Endodermal cell (in vitro differentiated cells): ENCODE data around the gene DHRS13. TPM values are rescaled to one million over a fixed set of nuclear protein-coding genes. Genes with fewer than 3 reads are reported as not detected.

ENCODE experiments used
- DNase-seq: peaks from one replicate; pipeline ENCODE4 v3.0.0-alpha.2; 2017
- H3K27ac ChIP-seq: 2 replicates; pipeline ENCODE4 v1.5.1; 2013; ENCODE audit warnings: mild to moderate bottlenecking, low read depth, low read length, moderate library complexity
- H3K27me3 ChIP-seq: 2 replicates; pipeline ENCODE4 v1.6.1; 2013; ENCODE audit warnings: mild to moderate bottlenecking, low read length, moderate library complexity; ENCODE audit not compliant: insufficient read depth, control insufficient read depth, poor library complexity, severe bottlenecking
- H3K36me3 ChIP-seq: 2 replicates; pipeline ENCODE4 v1.7.0; 2013; ENCODE audit warnings: mild to moderate bottlenecking, low read length, moderate library complexity; ENCODE audit not compliant: control insufficient read depth, insufficient read depth
- H3K4me1 ChIP-seq: one replicate; pipeline ENCODE4 v1.7.0; 2013; ENCODE audit warnings: low read length; ENCODE audit not compliant: control insufficient read depth, insufficient read depth
- H3K4me3 ChIP-seq: 2 replicates; pipeline ENCODE4 v1.5.1; 2013; ENCODE audit warnings: mild to moderate bottlenecking, low read length, moderate library complexity
- H3K9ac ChIP-seq: 2 replicates; pipeline ENCODE4 v1.6.1; 2013; ENCODE audit warnings: mild to moderate bottlenecking, low read length, moderate library complexity; ENCODE audit not compliant: poor library complexity, severe bottlenecking; ENCODE audit errors: extremely low read depth
- H3K9me3 ChIP-seq: 2 replicates; pipeline ENCODE4 v1.6.1; 2013; ENCODE audit warnings: mild to moderate bottlenecking, low read length, moderate library complexity; ENCODE audit not compliant: control insufficient read depth
- H3K27ac Mint-ChIP-seq: 2 replicates; pipeline ENCODE4 v1.8.0; 2020; ENCODE audit warnings: mixed read lengths
- H3K27me3 Mint-ChIP-seq: 2 replicates; pipeline ENCODE4 v1.8.0; 2021; ENCODE audit warnings: mild to moderate bottlenecking, mixed read lengths; ENCODE audit not compliant: insufficient read depth
- H3K36me3 Mint-ChIP-seq: 2 replicates; pipeline ENCODE4 v1.8.0; 2020; ENCODE audit warnings: low read depth, mixed read lengths
- H3K4me1 Mint-ChIP-seq: 2 replicates; pipeline ENCODE4 v1.8.0; 2020; ENCODE audit warnings: mixed read lengths
- H3K4me3 Mint-ChIP-seq: 2 replicates; pipeline ENCODE4 v1.8.0; 2020; ENCODE audit warnings: mild to moderate bottlenecking, moderate library complexity, mixed read lengths
- H3K9me3 Mint-ChIP-seq: 2 replicates; pipeline ENCODE4 v1.8.0; 2020; ENCODE audit warnings: mild to moderate bottlenecking, mixed read lengths
- WGBS, 2 experiments: methylation state at CpG; one replicate each; pipeline versions ENCODE4 v1.1.5 to v1.1.7; 2013; ENCODE audit warnings: missing lambda C conversion rate in 2 of 2, mixed read lengths in 1 of 2; ENCODE audit not compliant: insufficient coverage in 1 of 2, insufficient read length in 1 of 2; 5-methylcytosine and 5-hydroxymethylcytosine counted together
- total RNA-seq, 2 donors: library from RNA; stranded (reverse); fragmentation: NEBNext Ultra II Directional in 1 of 2; extraction: Animal tissue kit (Norgen Biotek cat#: 25700) in 1 of 2; gene quantifications; 2 replicates in 1 of 2; 3 replicates in 1 of 2; pipeline ENCODE4 v1.2.1, GENCODE V29; 2021
- TF ChIP-seq, protein P1 (sequence below): fragments of 200-600 bp; sonication (generic); conservative IDR thresholded peaks from 2 replicates; pipeline ENCODE4 v1.5.0; 2021; ENCODE audit warnings: antibody characterized with exemption, mild to moderate bottlenecking

Gene DHRS13
- total RNA-seq, 2 donors from 2014 or later: 19.1 to 24.8 TPM

DNA sequence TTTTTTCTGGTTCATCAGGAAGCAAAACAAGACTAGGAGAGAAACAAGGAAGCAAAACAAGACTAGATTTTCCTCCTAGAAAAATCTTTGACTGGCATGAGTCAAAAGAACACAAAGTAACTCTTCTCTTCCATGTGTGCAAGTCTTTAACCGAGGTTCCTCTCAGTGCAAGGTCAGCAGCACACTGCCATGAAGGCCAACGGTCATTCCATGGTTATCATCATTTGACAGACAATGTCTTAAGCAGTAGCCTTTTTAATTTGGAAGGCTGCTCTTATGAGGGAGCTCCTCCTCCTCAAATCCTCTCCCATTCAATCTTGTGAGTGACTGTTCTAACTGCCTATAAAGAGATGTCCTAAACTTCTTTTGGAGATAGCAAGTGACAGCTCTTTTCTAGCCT, 15.4 kb upstream of the DHRS13 start:
- peaks cover 98% of the 10 kb centered on the region for H3K36me3 ChIP-seq
- H3K27ac ChIP-seq: no peak overlapping the region
- H3K27ac Mint-ChIP-seq: no peak overlapping the region
- H3K4me1 ChIP-seq: no peaks in the 10 kb centered on the region
- DNase-seq: no peak
- H3K9me3 ChIP-seq: no peaks in the 10 kb centered on the region
- H3K36me3 Mint-ChIP-seq: peaks cover 88% of the 10 kb centered on the region
- H3K4me1 Mint-ChIP-seq: no peaks in the 10 kb centered on the region
- H3K27me3 Mint-ChIP-seq: no peaks in the 10 kb centered on the region
- no peak overlapping the region for H3K9ac ChIP-seq
- TF ChIP-seq, protein P1, sequence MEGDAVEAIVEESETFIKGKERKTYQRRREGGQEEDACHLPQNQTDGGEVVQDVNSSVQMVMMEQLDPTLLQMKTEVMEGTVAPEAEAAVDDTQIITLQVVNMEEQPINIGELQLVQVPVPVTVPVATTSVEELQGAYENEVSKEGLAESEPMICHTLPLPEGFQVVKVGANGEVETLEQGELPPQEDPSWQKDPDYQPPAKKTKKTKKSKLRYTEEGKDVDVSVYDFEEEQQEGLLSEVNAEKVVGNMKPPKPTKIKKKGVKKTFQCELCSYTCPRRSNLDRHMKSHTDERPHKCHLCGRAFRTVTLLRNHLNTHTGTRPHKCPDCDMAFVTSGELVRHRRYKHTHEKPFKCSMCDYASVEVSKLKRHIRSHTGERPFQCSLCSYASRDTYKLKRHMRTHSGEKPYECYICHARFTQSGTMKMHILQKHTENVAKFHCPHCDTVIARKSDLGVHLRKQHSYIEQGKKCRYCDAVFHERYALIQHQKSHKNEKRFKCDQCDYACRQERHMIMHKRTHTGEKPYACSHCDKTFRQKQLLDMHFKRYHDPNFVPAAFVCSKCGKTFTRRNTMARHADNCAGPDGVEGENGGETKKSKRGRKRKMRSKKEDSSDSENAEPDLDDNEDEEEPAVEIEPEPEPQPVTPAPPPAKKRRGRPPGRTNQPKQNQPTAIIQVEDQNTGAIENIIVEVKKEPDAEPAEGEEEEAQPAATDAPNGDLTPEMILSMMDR: no peak
- no peak overlapping the region for H3K4me3 ChIP-seq
- H3K27me3 ChIP-seq: no peaks in the 10 kb centered on the region
- WGBS, 2 experiments: 91 to 92% methylated on average over 2 of the region's 2 CpGs
- no peaks in the 10 kb centered on the region for H3K9me3 Mint-ChIP-seq
- no peak overlapping the region for H3K4me3 Mint-ChIP-seq

DNA sequence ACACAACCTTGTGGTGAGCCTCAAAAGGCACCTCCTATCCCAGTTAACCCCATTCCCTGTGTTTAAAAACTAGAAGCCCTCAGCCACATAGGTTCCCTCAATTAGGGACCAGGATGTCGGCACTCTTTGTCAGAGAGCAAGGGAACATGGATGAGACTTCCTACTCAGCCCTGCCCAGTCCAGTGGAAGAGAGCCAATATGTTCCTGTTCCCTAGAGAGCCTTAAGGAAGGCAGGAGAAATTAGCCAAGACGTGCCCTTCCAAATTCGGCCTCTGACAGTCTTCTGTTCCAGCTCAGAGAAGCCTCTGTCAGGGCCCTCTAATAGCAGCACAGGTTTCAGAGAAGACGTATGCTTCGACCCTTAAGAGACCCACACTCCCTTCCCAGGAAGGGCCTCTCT, 14.6 kb upstream of the DHRS13 start:
- no peak for DNase-seq
- Histone ChIP-seq H3K27ac (no peak overlapping the region), H3K9me3 (no peaks in the 10 kb centered on the region), H3K4me1 (no peaks in the 10 kb centered on the region), H3K9ac (no peak overlapping the region), H3K4me3 (no peak overlapping the region), H3K36me3 (peaks cover 98% of the 10 kb centered on the region), H3K27me3 (no peaks in the 10 kb centered on the region)
- Mint-ChIP-seq H3K27ac (no peak overlapping the region), H3K27me3 (no peaks in the 10 kb centered on the region), H3K9me3 (no peaks in the 10 kb centered on the region), H3K4me1 (no peaks in the 10 kb centered on the region), H3K36me3 (peaks cover 91% of the 10 kb centered on the region), H3K4me3 (no peak overlapping the region)
- TF ChIP-seq, protein P1: no peak
- WGBS, 2 experiments: 92 to 100% methylated on average over 2 to 5 of the region's 5 CpGs

- no peaks in the 10 kb centered on the region for H3K27me3 Mint-ChIP-seq
- TF ChIP-seq, protein P1: no peak
- DNase-seq: no peak
- Histone ChIP-seq H3K9ac (no peak overlapping the region), H3K36me3 (peaks cover 98% of the 10 kb centered on the region), H3K27me3 (no peaks in the 10 kb centered on the region), H3K4me1 (no peaks in the 10 kb centered on the region), H3K27ac (no peak overlapping the region), H3K9me3 (no peaks in the 10 kb centered on the region), H3K4me3 (no peak overlapping the region)
- no peaks in the 10 kb centered on the region for H3K9me3 Mint-ChIP-seq
- H3K4me3 Mint-ChIP-seq: no peak overlapping the region
- no peak overlapping the region for H3K27ac Mint-ChIP-seq
- no peaks in the 10 kb centered on the region for H3K4me1 Mint-ChIP-seq
- peaks cover 92% of the 10 kb centered on the region for H3K36me3 Mint-ChIP-seq
- 96% methylated on average over 8 to 12 of the region's 12 CpGs for WGBS, 2 experiments
These were observed 14.2 kb upstream of the DHRS13 start for GRCh38 chr17:28917029-28917428.
